GM21786 (cell line): ENCODE results near the gene NOL4L.
"Not testable (repeated sequence)": the region's sequence is repeated elsewhere in the genome, so short reads cannot be mapped to it uniquely, and the experiment has no call there.

ENCODE experiments used
- ATAC-seq: cut with Tn5 transposase; IDR thresholded peaks from one replicate; pipeline ENCODE4 v1.9.1; 2021; ENCODE audit not compliant: unreplicated experiment

NOL4L gene

DNA sequence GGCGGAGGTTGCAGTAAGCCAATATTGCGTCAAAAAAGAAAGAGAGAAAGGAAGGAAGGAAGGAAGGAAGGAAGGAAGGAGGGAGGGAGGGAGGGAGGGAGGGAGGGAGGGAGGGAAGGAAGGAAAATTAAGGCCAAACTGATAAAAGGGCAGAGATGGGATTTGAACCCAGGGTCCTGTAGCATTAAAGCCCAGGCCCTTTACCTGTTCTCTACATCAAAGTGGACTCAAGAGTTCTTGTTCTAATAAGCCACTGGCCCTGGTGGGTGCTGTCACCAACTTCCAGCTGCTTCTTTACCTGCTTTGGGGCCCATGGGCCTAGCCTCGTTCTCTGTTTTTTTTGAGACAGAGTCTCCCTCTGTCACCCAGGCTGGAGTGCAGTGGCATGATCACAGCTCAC, 7.1 kb downstream of the NOL4L start:
- not testable (repeated sequence) for ATAC-seq

DNA sequence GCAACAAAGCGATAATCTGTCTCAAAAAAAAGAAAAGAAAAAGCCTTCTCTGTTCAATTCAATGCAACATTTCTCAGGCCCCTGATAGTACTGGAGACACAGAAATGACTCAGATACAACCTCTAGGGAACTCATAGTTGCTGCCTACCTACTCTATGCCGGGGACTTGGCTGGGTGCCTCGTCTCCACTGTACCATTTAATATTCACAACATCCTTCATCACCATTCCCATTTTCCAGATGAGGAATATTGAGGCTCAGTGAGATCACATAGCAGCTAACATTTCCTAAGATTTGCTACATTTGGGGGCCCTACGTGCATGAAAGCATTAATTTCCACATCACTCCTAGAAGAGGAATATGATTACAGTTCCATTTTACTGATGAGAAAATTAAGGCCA, 7.5 kb downstream of the NOL4L start:
- no peak for ATAC-seq

DNA sequence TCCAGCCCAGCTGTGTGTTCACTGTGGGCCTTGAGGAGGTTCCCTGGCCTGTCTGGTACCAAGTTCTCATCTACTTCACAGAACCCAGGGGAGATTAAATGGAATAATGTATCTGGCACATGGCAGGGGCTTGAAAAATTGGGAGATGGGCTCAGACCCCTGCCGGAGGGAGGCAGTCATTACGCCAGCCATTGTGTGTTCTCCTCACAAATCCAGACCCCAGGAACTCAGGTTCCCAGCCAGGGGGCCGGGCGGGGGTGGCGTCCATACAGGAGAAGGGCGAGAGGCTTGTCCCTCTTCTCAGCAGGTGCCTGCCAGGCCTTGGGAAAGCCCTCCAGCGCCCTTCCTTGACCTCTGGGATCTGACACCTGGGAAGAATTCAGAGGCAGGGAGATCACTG, 8.1 kb downstream of the NOL4L start:
- no peak for ATAC-seq

DNA sequence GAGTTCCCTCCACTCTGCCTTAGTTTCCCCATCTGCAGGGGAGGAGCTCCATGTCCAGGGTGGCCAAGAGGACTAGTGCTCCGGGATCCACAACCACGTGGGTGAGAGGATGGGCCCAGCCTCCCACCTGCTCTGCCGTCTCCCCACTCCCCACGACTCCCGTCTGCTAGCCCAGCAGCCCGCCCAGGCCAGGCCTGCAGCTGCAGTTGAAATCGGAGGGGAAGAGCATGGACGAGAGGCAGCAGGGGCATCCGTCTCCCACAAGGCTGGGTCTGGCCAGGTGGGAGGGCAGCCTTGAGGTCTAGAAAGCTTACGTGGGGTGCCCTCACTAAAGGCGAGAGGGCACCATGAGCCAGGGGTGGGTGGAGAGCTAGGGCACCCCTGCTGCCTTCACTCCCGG, 8.6 kb downstream of the NOL4L start:
- no peak for ATAC-seq

DNA sequence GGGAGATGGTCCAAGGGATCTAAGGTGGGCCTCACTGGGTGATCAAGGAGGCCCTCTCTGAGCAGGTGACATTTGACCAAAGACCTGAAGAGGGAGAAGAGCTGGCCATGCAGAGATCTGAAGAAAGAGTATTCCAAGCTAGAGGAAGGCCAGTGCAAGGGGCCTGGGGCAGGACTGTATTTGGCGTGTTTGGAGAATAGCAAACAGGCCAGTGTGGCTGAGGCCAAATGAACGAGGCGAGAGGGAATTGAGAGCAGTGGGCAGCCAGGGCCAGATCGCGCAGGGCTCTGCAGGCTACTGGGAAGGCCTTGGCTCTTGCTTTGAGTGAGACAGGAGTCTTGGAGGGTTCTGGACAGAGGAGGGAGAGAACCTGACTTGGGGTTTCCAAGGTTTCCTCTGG, 9.3 kb downstream of the NOL4L start:
- ATAC-seq, result no peak

DNA sequence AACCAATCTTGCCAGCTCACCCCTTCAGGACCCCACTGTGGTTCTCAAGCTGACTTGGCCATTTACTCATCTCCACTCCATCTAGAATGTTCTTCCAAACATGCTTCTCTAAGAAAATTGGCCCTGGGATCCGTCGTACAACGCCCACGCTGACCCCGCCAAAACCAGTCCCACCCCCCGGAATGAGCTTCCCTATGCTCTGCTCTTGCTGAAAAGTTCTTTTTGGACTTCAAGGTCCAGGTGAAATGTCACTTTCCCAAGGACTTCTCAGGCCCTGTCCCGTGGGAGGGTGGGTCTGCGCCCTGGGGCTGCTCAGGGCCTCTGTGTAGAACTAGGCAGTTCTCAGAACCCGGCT, 9.9 kb downstream of the NOL4L start:
- ATAC-seq, result no peak

DNA sequence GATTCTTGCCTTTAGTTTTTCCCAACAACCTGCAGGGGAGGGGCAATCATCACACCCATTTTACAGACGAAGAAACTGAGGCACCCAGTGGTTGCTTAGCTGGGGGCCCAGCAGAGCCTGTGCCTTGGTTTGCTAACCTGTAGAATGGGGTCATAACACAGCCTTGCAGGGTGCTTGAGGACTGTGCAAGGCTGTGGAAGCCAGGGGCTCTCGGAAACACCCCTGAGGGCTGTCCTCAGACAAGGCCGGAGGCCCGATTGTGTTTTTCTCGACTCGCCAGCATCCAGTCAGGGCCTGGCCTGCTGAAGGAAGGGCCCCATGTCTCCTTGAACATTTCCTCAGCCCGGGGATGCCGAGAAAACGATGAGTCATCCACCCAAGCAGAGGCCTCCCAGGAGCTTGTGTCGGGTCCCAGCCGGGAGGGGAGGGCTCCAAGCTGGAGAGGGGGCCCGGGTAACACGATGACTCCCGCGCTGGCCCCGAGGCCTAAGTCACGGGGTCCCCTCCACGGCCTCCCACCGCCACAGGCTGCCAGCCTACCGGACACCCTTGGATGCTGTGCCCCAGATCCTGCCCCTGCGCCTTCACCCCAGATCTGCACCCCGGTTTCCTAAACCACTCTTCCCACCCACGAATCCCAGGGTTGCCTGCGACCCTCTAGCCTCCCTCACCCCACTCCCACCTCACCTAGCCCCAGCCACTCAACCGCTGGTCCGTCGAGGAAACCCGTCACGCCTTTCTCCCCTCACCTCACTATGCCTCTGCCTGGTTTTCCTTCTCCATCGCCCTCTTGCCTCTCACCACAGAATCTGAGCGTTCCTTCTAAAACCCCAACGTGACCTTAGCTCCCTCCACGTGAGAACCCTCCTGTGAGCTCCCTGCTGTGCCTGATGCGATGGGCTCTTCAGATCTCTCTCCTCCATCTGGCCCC, 10.6 kb downstream of the NOL4L start:
- ATAC-seq, result no peak

DNA sequence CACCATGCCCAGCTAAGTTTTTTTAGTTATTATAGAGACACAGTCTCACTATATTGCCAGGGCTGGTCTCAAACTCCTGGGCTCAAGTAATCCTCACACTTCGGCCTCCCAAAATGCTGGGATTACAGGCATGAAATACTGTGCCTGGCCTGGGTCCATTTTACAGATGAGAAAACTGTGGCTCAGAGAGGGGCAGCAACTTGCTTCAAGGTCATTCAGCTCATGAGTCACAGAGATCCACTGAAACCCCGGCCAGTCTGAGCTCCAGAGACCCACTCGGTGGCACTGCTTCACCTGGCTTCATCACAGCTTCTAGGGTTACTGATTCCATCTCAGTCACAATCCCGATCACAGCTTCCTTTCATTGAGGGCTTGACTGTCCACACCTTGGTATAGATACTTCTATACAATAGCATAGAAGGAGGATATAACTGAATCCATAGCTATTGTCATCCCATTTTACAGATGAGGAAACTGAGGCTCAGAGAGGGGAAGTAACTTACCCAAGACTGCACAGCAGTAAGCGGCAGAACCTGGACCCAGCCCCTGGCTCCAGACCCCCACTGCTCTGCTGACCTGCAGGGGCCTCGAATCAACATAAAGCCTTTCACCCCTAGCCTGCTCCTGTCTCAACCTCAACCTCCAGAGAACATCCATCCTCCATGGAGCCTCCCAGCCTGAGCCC, 11.8 kb downstream of the NOL4L start:
- ATAC-seq, result no peak

DNA sequence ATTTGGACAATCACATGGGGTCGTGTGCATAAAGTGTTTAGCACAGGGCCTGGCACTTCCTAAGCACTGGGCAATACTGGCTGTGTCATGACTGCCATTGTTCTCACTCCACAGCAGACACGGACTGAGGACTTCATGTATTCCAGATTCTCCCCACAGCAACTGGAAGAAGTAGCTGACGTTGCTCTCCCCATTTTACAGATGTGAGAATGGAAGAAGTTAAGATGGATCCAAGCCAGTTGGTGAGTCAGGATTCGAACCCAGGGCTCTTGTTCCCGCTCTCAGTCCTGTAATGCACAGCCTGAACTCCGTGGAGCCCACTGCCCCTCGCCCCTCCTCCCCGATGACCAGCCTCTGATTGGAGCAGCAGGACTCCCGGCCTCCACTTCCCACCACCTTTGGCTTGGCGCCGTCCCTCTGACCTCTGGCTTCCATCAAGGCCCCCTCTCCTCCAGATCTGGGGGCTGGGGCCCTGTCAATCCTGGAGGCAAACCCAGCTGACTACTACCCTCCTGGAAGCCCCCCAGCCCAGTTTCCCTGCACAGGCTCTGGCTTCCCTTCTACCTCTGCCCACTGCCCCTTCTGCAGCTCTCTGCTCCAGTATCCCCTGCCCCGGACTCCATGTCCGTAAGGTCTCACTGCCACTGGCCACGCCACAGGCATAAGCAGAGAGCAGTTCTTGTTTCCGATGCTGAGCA, 12.7 kb downstream of the NOL4L start:
- ATAC-seq, result no peak

DNA sequence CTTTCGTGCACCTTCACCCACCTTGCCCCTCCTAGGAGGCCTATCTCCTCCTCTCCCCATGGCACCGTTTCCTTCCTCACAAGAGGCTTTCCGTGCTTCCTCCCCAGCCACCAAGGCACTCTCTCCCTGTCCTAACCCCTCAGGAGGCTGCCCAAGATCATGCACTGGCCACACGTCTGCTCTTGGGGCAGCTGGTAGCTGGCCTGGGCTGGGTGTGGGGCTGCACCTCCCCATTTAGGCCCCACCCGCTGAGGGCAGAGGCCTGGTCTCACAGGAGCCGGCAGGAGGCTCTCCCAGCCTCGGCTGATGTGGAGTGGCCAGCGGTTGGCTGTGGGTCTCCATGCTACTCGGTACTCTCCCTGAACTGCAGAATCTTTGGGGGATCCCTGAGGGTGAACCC, 13.6 kb downstream of the NOL4L start:
- no peak for ATAC-seq

DNA sequence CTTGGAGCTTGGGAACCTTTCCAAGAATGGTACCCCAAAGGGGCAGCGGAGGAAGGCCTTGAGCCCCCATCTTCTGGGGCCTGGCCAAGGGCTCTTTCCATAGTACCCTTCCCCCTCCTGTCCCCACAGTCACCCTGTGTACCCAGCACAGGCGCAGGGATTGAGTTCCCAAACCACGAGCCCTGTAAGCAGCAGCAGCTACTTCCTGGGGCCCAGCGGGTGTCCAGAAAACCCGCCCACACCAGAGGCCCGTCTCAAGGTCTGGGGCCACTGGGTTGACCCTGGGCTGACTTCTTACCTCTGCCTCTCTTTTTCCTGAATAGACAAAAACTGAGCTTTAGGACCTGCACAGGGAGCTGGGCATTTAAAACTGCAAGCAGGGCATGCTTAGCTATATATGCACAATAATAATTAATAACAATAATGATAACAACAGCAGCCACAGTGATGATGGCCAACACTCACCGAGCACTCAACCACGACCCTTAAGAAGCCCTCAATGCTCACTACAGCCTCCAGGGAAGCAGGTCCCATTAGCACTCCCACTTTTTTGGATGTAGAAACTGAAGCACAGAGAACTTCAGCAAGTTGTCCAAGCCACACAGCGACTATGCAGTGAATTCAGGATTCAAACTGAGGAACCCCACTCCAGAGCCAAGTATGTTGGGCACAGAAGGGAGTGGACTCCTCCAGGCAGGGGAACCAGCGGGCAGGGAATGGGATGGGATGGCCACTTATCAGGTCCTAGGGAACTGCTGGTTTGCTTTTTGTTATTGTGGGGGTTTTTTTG, 14.5 kb downstream of the NOL4L start:
- no peak for ATAC-seq

DNA sequence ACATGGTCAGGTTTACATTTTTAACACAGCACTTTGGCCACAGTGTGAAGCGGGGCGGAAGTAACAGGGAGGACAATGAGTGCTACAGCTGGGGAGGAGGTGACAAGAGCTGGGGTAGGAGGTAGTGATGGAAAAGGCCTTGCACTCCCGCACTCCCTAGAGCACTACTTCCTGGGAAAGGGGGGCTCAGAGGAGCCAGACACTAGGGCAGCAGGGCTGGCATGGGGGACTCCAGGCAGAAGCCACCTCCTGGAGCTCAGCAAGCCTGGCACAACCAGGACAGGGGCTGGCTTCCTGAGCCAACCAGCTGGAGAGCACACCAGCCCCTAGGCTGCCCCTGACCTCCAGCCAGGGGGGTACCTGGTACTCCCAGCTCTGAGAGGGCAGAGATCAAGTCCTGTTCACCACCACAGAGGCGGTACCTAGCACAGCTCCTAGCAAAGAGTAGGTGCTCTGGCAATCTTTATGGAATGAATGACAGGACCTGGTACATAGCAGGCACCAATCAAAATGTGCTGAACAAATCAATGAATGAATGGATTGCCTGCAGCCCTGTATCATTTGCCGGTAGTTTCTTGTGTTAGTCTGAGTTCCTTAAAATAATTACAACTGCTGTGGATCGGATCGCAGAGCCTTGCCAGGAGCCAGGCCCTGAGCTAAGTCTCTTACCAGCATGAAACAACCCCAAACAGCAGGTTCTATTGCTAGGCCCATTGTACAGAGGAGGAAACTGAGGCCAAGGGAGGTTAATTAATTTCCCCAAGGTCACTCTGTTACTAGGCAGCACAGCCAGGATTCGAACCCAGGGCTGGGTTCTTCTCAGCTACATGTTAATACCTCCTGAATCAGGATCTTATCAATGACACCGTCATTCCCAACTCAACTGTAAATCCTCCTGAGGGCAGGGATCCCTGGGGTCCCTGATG, 15.5 kb downstream of the NOL4L start:
- ATAC-seq, result no peak

DNA sequence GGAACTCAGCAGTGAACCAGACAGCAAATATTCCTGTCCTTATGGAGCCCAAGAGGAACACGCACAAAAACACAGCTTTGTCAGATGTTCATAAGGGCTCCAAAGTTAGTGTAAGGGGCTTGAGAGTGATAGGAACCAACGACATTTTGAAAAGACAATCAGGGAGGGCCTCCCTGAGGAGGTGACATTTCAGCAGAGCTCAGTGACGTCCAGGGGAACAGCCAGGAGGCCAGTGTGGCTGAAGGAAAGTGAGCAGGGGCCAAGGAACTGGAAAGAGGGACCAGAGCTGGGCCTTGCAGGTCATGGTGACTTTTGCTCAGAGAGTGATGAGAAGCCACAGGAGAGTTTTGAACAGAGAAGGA, 16.1 kb downstream of the NOL4L start:
- ATAC-seq, result no peak

DNA sequence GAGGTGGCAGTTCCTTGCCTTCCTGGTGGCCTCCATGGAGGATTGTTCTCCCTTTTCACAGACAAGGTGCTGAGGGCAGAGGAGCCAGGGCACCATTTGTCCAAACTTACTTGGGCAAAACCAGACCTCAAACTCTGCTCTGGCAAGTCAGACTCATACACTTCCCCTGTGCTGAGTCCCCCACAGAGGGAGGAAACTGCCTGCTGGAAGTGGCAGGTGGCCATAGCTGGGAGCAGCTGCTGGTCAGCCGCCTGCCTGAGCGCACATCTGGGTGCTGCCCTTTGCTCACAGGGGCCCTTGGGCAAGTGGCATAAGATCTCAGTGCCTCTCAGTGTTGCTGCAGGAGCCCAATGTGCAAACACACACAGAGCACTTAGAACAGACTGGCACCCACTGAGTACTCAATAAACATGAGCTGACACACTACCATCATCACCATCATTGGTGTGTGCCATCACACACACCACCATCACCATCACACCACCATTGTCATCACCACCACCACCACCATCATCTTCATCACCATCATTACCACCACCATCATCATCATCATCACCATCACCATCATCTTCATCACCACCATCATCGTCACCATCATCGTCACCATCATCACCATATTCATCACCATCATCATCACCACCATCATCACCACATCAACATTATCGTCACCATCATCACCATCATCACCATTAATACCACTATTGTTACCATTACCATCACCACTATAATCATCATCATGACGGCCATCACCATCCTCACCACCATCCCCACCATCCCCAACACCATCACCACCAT, 17.6 kb downstream of the NOL4L start:
- ATAC-seq, result no peak

DNA sequence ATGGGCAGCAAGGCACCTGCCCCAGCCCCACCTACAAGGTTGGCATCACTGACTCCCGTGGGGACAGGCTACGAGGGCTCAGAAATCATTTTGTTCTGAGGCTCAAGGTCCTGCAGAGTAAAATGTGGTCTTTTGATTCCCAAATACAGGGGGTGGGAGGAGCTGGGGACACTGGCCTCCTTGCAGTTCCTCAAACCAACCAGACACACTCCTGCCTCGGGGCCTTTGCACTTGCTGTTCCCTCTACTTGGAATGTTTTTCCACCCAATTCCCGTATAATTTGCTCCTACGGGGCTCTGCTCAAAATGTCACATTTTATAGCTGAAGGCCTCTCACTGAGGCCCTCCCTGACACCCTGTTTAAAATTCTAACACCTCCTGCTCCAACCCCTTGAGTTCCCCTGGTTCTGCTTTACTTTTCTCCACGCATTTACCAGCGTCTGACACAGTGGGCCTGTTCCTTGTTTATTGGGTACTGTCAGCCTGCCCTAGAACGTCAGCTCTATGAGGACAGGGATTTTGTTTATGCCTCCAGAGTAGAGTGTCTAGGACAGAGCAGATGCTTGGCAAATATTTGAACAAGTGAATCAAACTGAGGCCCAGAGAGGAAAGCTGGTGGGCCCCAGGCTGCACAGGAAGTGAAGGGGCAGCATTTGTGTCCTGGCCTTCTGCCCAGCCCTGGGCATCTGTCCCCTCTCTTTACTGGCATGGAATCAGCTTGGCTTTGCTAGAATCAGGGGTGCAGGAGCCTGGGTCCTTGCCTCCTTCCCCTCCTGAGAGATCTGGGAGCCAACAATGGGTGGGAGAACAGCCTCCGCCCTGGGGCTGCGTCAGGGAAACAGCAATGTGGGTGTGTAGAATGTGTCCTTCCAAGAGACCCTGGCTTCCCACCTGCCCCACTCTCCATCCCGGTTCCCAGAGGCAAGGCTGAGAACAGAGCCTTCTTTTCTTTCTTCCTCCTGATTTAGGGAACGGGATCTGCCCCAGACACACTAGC, 18.5 kb downstream of the NOL4L start:
- no peak for ATAC-seq

DNA sequence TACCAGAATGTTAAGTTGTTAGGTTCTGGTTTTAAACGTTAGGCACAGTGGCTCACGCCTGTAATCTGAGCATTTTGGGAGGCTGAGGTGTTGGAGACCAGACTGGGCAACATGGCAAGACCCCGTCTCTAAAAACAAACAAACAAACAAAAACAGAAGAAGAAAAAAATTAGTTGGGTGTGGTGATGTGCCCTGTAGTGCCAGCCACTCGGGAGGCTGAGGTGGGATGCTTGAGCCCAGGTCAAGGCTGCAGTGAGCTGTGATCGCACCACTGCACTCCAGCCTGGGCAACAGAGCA, 19.4 kb downstream of the NOL4L start:
- no peak for ATAC-seq

DNA sequence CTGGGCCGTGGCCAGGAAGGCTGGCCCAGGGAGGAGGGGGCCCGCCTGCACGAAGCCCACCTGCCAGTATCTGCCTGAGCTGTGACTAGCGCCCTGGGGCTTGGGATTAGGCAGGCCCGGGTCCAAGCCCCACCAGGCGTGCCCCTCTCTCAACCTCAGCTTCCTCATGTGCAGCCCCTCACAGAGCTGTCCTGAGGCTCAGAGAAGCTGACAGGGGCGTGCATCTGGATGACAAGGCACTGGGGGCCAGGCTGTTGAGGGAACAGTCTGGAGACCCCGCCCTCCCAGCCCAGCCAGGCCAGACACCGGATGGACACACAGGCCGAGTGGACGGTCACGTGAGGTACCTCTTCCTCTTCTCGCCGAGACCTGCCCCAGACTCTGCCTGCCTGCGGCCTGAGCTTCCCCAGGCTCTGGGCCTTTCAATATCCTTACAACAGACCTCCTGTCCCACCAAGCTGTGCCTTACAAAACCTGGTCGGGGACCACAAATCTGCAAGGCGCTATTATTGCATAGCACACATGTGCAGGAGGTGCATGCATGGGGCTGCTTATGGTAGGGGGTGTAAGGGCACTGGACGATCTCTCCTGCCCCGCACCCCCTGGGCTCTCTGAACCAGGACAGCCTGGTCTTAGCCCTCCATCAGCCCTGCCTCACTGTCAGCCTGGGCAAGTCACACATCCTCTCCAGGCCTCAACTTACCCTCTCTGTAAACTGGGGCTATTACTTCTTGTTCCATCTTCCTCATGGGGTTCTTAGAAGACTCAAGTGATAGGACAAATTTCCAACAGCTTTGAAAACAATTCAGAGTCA, 20.0 kb downstream of the NOL4L start:
- no peak for ATAC-seq

DNA sequence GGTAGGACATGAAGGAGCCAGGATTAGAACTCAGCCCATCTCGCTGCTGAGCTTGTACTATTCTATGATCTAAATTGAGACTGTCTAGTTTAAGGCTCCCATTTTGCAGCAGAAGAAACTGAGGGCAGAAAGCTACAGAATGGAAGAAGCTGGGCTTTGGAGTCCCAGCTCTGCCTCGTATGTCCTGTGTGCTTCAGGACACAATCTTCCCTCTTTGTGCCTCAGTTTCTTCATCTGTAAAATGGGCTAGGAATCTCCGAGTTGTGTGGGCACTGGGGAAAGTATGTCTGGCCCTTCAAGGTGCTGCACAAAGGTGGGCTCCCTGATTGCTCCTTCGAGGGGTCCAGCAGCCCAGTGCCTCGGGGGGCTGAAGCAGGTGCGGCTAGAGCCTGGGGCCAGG, 20.7 kb downstream of the NOL4L start:
- ATAC-seq, result no peak
